Stimulated activated CD8-positive, alpha-beta memory T cell treated with anti-CD3 and anti-CD28 coated beads, Interleukin-7, amount 100 ng/mL, for 24 hours (primary cell): ENCODE data around the gene TMPRSS15.

Experiments used
- DNase-seq: peaks from one replicate; pipeline ENCODE4 v3.0.0-alpha.2; 2020; ENCODE audit warnings: low read depth

The TMPRSS15 gene

GRCh38 chr21:18349468-18349867 is 54.1 kb downstream of the TMPRSS15 start:
- DNase-seq = no peak

- no peak for DNase-seq
Measured at GRCh38 chr21:18340387-18340942, 63.1 kb downstream of the TMPRSS15 start.

GRCh38 chr21:18335651-18336236 is 67.8 kb downstream of the TMPRSS15 start:
- no peak for DNase-seq

GRCh38 chr21:18334066-18334465 is 69.5 kb downstream of the TMPRSS15 start:
- no peak for DNase-seq

GRCh38 chr21:18318156-18318555 is 85.4 kb downstream of the TMPRSS15 start:
- DNase-seq = no peak

GRCh38 chr21:18298228-18298627 is 105.4 kb downstream of the TMPRSS15 start:
- DNase-seq = no peak

GRCh38 chr21:18294100-18294499 is 109.5 kb downstream of the TMPRSS15 start:
- DNase-seq = no peak

- no peak for DNase-seq
Measured at GRCh38 chr21:18289876-18290275, 113.7 kb downstream of the TMPRSS15 start.

GRCh38 chr21:18285379-18285778 is 118.2 kb downstream of the TMPRSS15 start:
- no peak for DNase-seq

- no peak for DNase-seq
Measured at GRCh38 chr21:18275781-18276180, 127.8 kb downstream of the TMPRSS15 start.

- no peak for DNase-seq
Measured at GRCh38 chr21:18274370-18274769, 129.2 kb downstream of the TMPRSS15 start.

- DNase-seq = no peak
Measured at GRCh38 chr21:18273400-18273799, 130.2 kb downstream of the TMPRSS15 start.

- no peak for DNase-seq
Measured at GRCh38 chr21:18269856-18270255, 133.7 kb downstream of the TMPRSS15 start.

- no peak for DNase-seq
Measured at GRCh38 chr21:18268906-18269305, 134.7 kb downstream of the TMPRSS15 start.

GRCh38 chr21:18267496-18267895 is 136.1 kb downstream of the TMPRSS15 start:
- DNase-seq = no peak

GRCh38 chr21:18265944-18266343 is 137.6 kb downstream of the TMPRSS15 start:
- no peak for DNase-seq

- no peak for DNase-seq
Measured at GRCh38 chr21:18253799-18254198, 149.8 kb downstream of the TMPRSS15 start.

- DNase-seq = no peak
Measured at GRCh38 chr21:18253221-18253620, 150.4 kb downstream of the TMPRSS15 start.

GRCh38 chr21:18252680-18253079 is 150.9 kb downstream of the TMPRSS15 start:
- no peak for DNase-seq

GRCh38 chr21:18252256-18252655 is 151.3 kb downstream of the TMPRSS15 start:
- no peak for DNase-seq

- DNase-seq = no peak
Measured at GRCh38 chr21:18251065-18251464, 152.5 kb downstream of the TMPRSS15 start.

- no peak for DNase-seq
Measured at GRCh38 chr21:18249672-18250071, 153.9 kb downstream of the TMPRSS15 start.

- DNase-seq = no peak
Measured at GRCh38 chr21:18248171-18248570, 155.4 kb downstream of the TMPRSS15 start.

- no peak for DNase-seq
Measured at GRCh38 chr21:18245464-18245967, 158.1 kb downstream of the TMPRSS15 start.
